Subcutaneous adipose tissue (tissue), 4 donors: ENCODE results near the gene TNFAIP3. TPM values are rescaled to one million over a fixed set of nuclear protein-coding genes. Genes with fewer than 3 reads are reported as not detected.

Experiments used
- total RNA-seq, 4 donors: library from RNA; depleted of rRNA; stranded (reverse); fragments of >200 nt; gene quantifications; one replicate each; pipeline ENCODE4 v1.1.0, GENCODE V29; 2016
- TF ChIP-seq, protein P1 (sequence below): fragments of 450-650 bp; IDR thresholded peaks from one replicate; pipeline ENCODE4 v1.5.1; 2016; ENCODE audit warnings: low read depth, mild to moderate bottlenecking, control low read depth, antibody characterized with exemption, moderate library complexity

The TNFAIP3 gene
- total RNA-seq, 4 donors from 2014 or later = 16.2 to 33.0 (median 28.0) TPM

DNA sequence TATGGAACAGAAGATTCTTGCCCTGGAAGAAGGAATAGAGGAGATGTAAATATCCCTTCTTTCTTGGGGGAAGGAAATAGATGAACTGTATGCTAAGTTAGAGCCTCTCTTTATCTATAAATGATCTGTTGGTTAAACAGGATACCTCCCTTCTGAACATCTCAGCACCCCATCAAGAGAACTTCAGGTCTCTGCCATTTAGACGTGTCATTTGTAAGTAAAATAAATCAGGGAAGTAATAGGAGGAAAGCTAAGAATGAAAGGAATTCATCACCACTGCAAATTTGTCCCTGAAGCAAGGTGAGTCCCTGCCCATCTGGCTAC, 42.5 kb upstream of the TNFAIP3 start:
- TF ChIP-seq, protein P1, sequence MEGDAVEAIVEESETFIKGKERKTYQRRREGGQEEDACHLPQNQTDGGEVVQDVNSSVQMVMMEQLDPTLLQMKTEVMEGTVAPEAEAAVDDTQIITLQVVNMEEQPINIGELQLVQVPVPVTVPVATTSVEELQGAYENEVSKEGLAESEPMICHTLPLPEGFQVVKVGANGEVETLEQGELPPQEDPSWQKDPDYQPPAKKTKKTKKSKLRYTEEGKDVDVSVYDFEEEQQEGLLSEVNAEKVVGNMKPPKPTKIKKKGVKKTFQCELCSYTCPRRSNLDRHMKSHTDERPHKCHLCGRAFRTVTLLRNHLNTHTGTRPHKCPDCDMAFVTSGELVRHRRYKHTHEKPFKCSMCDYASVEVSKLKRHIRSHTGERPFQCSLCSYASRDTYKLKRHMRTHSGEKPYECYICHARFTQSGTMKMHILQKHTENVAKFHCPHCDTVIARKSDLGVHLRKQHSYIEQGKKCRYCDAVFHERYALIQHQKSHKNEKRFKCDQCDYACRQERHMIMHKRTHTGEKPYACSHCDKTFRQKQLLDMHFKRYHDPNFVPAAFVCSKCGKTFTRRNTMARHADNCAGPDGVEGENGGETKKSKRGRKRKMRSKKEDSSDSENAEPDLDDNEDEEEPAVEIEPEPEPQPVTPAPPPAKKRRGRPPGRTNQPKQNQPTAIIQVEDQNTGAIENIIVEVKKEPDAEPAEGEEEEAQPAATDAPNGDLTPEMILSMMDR = no peak

DNA sequence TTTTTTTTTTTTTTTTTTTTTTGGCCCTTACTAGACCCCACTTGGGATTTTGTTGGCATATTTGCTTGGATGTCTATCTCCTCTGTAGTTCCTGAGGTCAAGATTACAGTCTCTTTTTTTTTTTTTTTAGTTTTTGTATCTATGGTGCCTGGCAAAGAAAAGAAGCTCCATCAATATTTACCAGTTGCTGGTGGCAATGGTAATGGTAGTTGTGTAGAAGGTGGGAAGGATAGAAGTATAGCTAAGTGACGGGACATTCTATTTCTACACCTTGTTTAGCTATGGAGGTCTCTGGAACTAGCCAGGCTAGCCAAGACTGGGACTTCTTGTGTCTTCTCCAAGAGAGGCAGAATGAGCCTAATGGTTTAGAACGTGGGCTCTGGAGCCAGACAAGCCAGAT, 42.2 kb upstream of the TNFAIP3 start:
- TF ChIP-seq, protein P1 = no peak

GRCh38 chr6:137827411-137827940, 39.6 kb upstream of the TNFAIP3 start:
- TF ChIP-seq, protein P1 = no peak

DNA sequence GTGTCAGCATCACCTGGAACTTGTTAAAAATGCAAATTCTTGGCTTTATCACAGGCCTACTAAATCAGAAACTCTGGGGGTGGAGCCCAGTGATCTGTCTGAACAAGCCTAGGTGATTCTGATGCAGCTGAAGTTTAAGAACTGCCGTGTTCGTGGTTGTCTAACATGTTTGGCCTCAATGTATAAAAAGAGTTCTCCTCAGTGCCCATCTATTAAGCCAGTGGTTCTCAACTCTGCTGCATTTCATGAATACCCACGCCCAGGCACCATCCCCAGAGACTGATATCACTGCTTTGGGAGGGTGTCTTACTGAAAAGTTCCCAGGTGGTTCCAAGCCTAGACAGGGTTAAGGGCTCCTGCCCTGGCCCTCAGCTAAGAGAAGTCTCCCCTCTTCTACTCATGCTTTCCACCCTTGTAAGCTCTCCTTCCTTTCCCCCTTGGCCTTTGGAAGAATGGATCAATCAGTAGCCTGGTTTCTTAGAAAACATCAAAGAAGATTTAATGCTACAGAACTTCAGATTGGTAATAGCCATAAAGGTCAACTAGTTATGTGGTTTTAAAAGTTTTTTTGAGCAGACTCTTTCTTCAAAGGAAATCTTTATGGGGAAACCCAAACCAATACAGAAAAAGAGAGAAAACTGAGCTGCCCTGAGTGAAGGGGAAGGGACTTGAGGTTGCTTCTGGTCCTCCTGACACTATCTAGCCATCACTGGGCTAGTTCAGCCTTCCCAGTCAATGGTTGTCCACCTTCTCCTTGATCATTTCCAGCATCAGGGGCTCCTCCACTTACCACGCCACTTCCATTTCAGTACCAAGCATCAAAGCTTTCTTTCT, 38.9 kb upstream of the TNFAIP3 start:
- TF ChIP-seq, protein P1 = no peak

GRCh38 chr6:137829641-137830083, 37.4 kb upstream of the TNFAIP3 start:
- TF ChIP-seq, protein P1 = no peak

- TF ChIP-seq, protein P1 = no peak
Observed at GRCh38 chr6:137830511-137830911, 36.5 kb upstream of the TNFAIP3 start.

- TF ChIP-seq, protein P1 = no peak
Observed at GRCh38 chr6:137832110-137832509, 34.9 kb upstream of the TNFAIP3 start.
